CD4-positive, alpha-beta memory T cell (primary cell): ENCODE measurements around the gene MIOS. TPM values are rescaled to one million over a fixed set of nuclear protein-coding genes. Genes with fewer than 3 reads are reported as not detected.
A peak's percentile ranks its signal among the peaks of the same experiment; 100 is the strongest.
"Not testable (repeated sequence)": the region's sequence is repeated elsewhere in the genome, so short reads cannot be mapped to it uniquely, and the experiment has no call there.

Experiments
- CTCF ChIA-PET: fragments of 350-600 bp; sonication (Branson Sonifier 250); formaldehyde crosslinking; loops from one replicate; lab custom pipeline; 2021; ENCODE audit warnings: inconsistent platforms; ENCODE audit not compliant: partially characterized antibody; lab: Charles Lee
- POLR2A ChIA-PET: fragments of 350-600 bp; sonication (Branson Sonifier 250); formaldehyde crosslinking; loops from one replicate; lab custom pipeline; 2021; ENCODE audit not compliant: partially characterized antibody; lab: Charles Lee
- DNase-seq, 5 donors: peaks; one replicate each; pipeline versions ENCODE4 v3.0.0 to v3.0.0-alpha.2; 2020 to 2022; ENCODE audit warnings: mixed read lengths in 1 of 5
- H3K27ac ChIP-seq: one replicate; pipeline ENCODE4 v1.7.0; 2013; ENCODE audit warnings: low read depth, low read length
- H3K27me3 ChIP-seq: 2 replicates; pipeline ENCODE4 v1.7.0; 2013; ENCODE audit warnings: mild to moderate bottlenecking, low read length, moderate library complexity; ENCODE audit not compliant: insufficient read depth
- H3K36me3 ChIP-seq: 2 replicates; pipeline ENCODE4 v1.7.0; 2013; ENCODE audit warnings: mild to moderate bottlenecking, low read length, moderate library complexity; ENCODE audit not compliant: insufficient read depth
- H3K4me1 ChIP-seq: 2 replicates; pipeline ENCODE4 v1.7.0; 2013; ENCODE audit warnings: mild to moderate bottlenecking, low read length, moderate library complexity; ENCODE audit not compliant: insufficient read depth
- H3K4me3 ChIP-seq, 2 donors: one replicate each; pipeline ENCODE4 v1.7.0; 2013; ENCODE audit warnings: low read length in 2 of 2, mild to moderate bottlenecking in 1 of 2
- H3K9me3 ChIP-seq, 2 donors: one replicate each; pipeline ENCODE4 v1.7.0; 2013; ENCODE audit warnings: low read length in 2 of 2, control low read depth in 1 of 2; ENCODE audit not compliant: control insufficient read depth in 1 of 2
- H3K27ac Mint-ChIP-seq, 7 donors: one replicate each; pipeline ENCODE4 v1.8.0; 2020 to 2021; ENCODE audit warnings: mixed read lengths in 7 of 7, mild to moderate bottlenecking in 6 of 7, inconsistent platforms in 3 of 7, moderate library complexity in 3 of 7
- H3K27me3 Mint-ChIP-seq, 2 donors: one replicate each; pipeline ENCODE4 v1.8.0; 2020 to 2021; ENCODE audit warnings: mixed read lengths in 2 of 2
- H3K36me3 Mint-ChIP-seq, 2 donors: one replicate each; pipeline ENCODE4 v1.8.0; 2020 to 2021; ENCODE audit warnings: mixed read lengths in 2 of 2, inconsistent platforms in 1 of 2, mild to moderate bottlenecking in 1 of 2
- H3K4me1 Mint-ChIP-seq, 4 donors: one replicate each; pipeline ENCODE4 v1.8.0; 2020 to 2021; ENCODE audit warnings: mixed read lengths in 4 of 4, mild to moderate bottlenecking in 1 of 4
- H3K4me3 Mint-ChIP-seq, 8 donors: one replicate each; pipeline ENCODE4 v1.8.0; 2020 to 2021; ENCODE audit warnings: mixed read lengths in 8 of 8, mild to moderate bottlenecking in 7 of 8, moderate library complexity in 6 of 8, inconsistent platforms in 3 of 8
- H3K9me3 Mint-ChIP-seq, 8 donors: one replicate each; pipeline ENCODE4 v1.8.0; 2020 to 2021; ENCODE audit warnings: mixed read lengths in 8 of 8, mild to moderate bottlenecking in 5 of 8, inconsistent platforms in 3 of 8, moderate library complexity in 1 of 8
- intact Hi-C: fragments of 100-400 bp; cut with micrococcal nuclease; formaldehyde crosslinking; loops from one replicate; pipeline ENCODE4 v1.15.1; 2023
- polyA plus RNA-seq, 2 donors: library from polyadenylated mRNA; unstranded; fragments of 300-500 nt; fragmentation: Illumina TruSeq; gene quantifications; one replicate each; pipeline ENCODE4 v1.2.3, GENCODE V29; 2021
- total RNA-seq, 2 experiments: library from RNA; stranded (reverse); gene quantifications; one replicate each; pipeline ENCODE4 v1.2.3, GENCODE V29; 2021

The MIOS gene
- total and polyA plus RNA-seq, 4 experiments from 2014 or later, result 15.5 to 25.1 (median 19.6) TPM

DNA sequence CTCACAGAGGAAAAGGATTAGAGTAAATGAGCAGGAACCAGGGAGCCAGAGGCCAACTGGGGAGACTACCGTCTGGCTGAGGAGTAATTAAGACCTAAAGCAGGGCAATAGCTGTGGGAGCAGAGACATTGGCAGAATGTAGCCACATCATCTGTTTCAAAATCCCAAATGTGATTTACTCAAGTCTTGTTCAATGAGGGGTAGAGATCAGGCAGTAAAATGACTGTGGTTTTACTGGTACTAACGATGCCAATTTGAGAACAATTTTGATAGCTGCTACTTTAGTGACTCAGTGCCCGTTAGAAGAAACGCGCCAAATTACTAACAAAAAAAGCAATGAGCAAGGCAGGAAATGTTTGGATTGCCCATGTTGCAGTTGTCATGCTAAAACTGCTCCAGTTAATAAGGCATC, 12.7 kb upstream of the MIOS start:
- Histone ChIP-seq H3K4me1 (no peaks in the 10 kb centered on the region), H3K9me3 (no peaks in the 10 kb centered on the region), H3K27ac (no peak overlapping the region), H3K4me3 (no peak overlapping the region), H3K36me3 (no peaks in the 10 kb centered on the region), H3K27me3 (no peaks in the 10 kb centered on the region)
- Mint-ChIP-seq H3K4me3 (no peak overlapping the region), H3K36me3 (peaks cover 7 to 18% of the 10 kb centered on the region in 2 donors), H3K4me1 (no peaks in the 10 kb centered on the region), H3K27me3 (peaks cover 0 to 2% of the 10 kb centered on the region in 2 donors), H3K27ac (no peak overlapping the region), H3K9me3 (peaks cover 0 to 15% (median 8%) of the 10 kb centered on the region in 8 donors)
- intact Hi-C loops, result no loop called here
- CTCF ChIA-PET, result no interaction called here
- POLR2A ChIA-PET, result no interaction called here
- DNase-seq, result no peak

DNA sequence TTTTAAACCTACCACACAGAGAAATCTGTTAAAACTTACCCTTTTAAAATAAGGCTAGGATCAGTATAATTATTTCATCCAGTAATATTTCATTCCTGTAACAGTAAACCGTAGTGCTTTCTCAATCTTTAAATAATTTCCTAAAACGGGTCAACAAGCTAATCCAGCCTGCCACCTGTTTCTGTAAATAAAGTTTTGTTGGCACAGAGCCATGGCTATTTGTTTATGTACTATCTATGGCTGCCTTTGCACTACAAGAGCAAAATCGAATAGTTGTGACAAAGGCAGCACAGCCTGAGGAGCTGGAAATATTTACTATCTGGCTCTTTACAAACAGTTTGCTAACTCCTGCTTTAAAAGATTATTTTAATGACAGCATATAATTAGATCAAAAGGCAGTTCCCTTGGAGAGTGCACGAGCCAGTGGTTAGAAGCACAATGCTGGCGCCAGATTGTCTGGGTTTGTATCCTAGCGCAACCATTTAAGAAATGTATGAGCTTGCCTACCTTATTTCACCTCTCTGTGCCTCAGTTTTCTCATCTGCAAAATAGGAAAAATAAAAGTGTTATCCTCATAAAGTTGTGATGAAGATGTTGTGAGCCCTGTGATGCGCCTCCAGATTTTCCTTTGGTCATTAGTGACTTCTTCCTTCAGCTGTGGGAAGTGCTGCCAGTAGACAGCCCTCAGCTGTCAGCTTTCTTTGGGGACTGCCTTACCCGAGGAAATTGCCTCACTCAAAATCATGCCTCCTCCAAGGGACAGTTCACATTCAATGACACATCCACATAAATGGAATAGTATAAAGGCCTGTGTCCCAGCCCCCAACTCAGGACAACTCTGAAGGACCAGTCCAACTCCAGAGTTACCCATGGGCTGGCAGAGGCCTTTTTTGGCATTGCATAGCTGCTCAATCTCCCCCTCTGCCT, 11.8 kb upstream of the MIOS start:
- no peak overlapping the region for H3K4me3 Mint-ChIP-seq
- Histone ChIP-seq H3K4me3 (no peak overlapping the region), H3K4me1 (no peaks in the 10 kb centered on the region), H3K27ac (no peak overlapping the region), H3K9me3 (no peaks in the 10 kb centered on the region), H3K27me3 (no peaks in the 10 kb centered on the region), H3K36me3 (no peaks in the 10 kb centered on the region)
- peaks cover 1 to 2% of the 10 kb centered on the region in 2 donors for H3K27me3 Mint-ChIP-seq
- no peak for DNase-seq
- ChIA-PET POLR2A (interaction anchor here (0.6 kb wide), 1 partner anchor 91 kb away, joined by 4 read pairs; no protein-coding TSS in a partner anchor), CTCF (interaction anchor here (1.0 kb wide), 1 partner anchor 452 kb away, joined by 3 read pairs; no protein-coding TSS in a partner anchor)
- peaks cover 3 to 21% (median 10%) of the 10 kb centered on the region in 8 donors for H3K9me3 Mint-ChIP-seq
- no peak overlapping the region for H3K27ac Mint-ChIP-seq
- peaks cover 11 to 27% of the 10 kb centered on the region in 2 donors for H3K36me3 Mint-ChIP-seq
- intact Hi-C loops, result no loop called here
- H3K4me1 Mint-ChIP-seq, result no peaks in the 10 kb centered on the region

DNA sequence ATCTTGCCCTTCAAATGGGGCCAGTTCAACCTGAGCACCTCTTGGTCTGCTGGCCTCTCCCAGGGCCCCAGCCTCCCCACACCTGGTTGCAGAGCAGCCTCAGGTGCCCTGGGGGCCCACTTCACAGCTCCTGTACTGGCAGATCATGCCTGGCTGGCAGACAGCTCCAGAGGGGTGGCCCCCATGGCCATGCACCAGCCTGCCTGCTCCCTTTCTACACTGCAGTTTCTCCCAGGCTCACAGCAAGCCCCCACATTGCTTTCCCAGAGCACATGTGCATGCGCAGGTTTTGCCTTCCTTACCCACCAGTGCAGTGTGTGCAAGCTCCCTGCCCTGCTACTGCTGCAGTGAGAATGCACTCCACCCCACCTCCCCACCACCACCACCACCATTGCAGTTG, 9.8 kb upstream of the MIOS start:
- no peak overlapping the region for H3K4me3 ChIP-seq
- no peaks in the 10 kb centered on the region for H3K36me3 ChIP-seq
- H3K4me1 ChIP-seq, result no peaks in the 10 kb centered on the region
- H3K27ac Mint-ChIP-seq, result no peak overlapping the region
- no peak for DNase-seq
- no peak overlapping the region for H3K4me3 Mint-ChIP-seq
- H3K27ac ChIP-seq, result no peak overlapping the region
- H3K27me3 Mint-ChIP-seq, result peaks cover 1 to 2% of the 10 kb centered on the region in 2 donors
- peaks cover 3 to 21% (median 10%) of the 10 kb centered on the region in 8 donors for H3K9me3 Mint-ChIP-seq
- no peaks in the 10 kb centered on the region for H3K27me3 ChIP-seq
- intact Hi-C loops, result no loop called here
- peaks cover 14 to 29% of the 10 kb centered on the region in 2 donors for H3K36me3 Mint-ChIP-seq
- H3K4me1 Mint-ChIP-seq, result peaks cover 0 to 3% (median 0%) of the 10 kb centered on the region in 4 donors
- H3K9me3 ChIP-seq, result no peaks in the 10 kb centered on the region
- CTCF ChIA-PET, result no interaction called here
- POLR2A ChIA-PET, result no interaction called here

DNA sequence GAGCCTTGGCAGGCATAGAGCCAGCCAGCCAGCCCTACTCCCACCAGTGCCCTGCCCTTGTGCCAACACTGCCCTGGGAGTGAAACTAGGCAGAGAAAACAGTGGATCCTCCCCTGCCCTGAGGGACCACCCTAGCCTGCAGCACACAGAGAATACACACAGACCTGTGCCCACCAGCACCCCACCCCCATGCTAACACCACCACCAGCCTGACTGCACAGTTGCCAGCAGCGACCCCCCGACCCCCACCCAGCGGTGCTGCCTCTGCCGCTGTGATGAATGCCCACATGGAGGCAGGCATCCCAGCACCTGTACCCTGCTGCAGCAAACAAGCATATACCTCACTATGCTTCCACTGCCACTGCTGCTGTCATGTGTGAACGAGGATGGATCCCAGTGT, 9.4 kb upstream of the MIOS start:
- intact Hi-C loops, result no loop called here
- Histone ChIP-seq H3K4me1 (no peaks in the 10 kb centered on the region), H3K4me3 (no peak overlapping the region), H3K9me3 (no peaks in the 10 kb centered on the region), H3K27me3 (no peaks in the 10 kb centered on the region), H3K36me3 (no peaks in the 10 kb centered on the region), H3K27ac (no peak overlapping the region)
- H3K27ac Mint-ChIP-seq, result no peak overlapping the region
- H3K4me1 Mint-ChIP-seq, result peaks cover 0 to 3% (median 0%) of the 10 kb centered on the region in 4 donors
- DNase-seq, result no peak
- POLR2A ChIA-PET, result no interaction called here
- H3K36me3 Mint-ChIP-seq, result peaks cover 14 to 29% of the 10 kb centered on the region in 2 donors
- CTCF ChIA-PET, result no interaction called here
- peaks cover 3 to 21% (median 10%) of the 10 kb centered on the region in 8 donors for H3K9me3 Mint-ChIP-seq
- peak overlapping the region in 1 of 8 donors; percentile 43 for H3K4me3 Mint-ChIP-seq
- H3K27me3 Mint-ChIP-seq, result peaks cover 1 to 2% of the 10 kb centered on the region in 2 donors

DNA sequence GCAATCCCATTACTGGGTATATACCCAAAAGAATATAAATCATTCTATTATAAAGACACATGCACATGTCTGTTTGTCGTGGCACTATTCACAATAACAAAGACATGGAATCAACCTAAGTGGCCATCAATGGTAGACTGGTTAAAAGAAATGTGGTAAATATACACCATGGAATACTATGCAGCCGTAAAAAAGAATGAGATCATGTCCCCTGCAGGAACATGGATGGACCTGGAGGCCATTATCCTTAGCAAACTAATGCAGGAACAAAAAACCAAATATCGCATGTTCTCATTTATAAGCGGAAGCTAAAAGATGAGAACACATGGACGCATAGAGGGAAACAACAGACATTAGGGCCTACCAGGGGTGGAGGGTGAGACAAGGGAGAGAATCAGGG, 5.1 kb upstream of the MIOS start:
- H3K4me1 Mint-ChIP-seq, H3K27me3 Mint-ChIP-seq, H3K36me3 ChIP-seq, H3K27ac Mint-ChIP-seq, intact Hi-C loops, POLR2A ChIA-PET, H3K27me3 ChIP-seq, H3K27ac ChIP-seq, DNase-seq, H3K4me3 Mint-ChIP-seq, H3K4me3 ChIP-seq, CTCF ChIA-PET, H3K9me3 ChIP-seq: not testable (repeated sequence)
- H3K9me3 Mint-ChIP-seq, result peaks cover 3 to 21% (median 10%) of the 10 kb centered on the region in 8 donors
- H3K36me3 Mint-ChIP-seq, result peaks cover 14 to 23% of the 10 kb centered on the region in 2 donors
- H3K4me1 ChIP-seq, result peaks cover 16% of the 10 kb centered on the region

DNA sequence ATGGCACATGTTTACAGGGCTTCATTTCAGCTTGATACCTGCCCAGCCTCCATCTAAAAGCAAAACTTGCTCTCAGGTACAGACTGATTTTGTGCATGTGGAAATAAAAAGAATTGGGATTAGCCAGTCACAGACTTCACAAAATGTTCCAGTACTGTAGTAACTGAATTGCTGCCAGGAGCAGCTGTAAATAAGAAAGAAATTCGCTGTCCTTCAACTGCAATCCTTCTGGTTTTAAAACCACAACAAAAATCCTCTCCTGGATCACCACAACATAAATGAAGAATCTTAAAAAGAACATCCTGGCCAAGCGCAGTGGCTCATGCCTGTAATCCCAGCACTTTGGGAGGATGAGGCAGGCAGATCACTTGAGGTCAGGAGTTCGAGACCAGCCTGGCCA, 3.9 kb upstream of the MIOS start:
- H3K4me1 Mint-ChIP-seq, result peaks cover 3 to 10% (median 5%) of the 10 kb centered on the region in 4 donors
- H3K36me3 Mint-ChIP-seq, result peaks cover 15 to 19% of the 10 kb centered on the region in 2 donors
- peaks cover 3 to 17% (median 10%) of the 10 kb centered on the region in 8 donors for H3K9me3 Mint-ChIP-seq
- ChIA-PET CTCF (no interaction called here), POLR2A (no interaction called here)
- H3K27ac Mint-ChIP-seq, result no peak overlapping the region
- no peak overlapping the region for H3K4me3 Mint-ChIP-seq
- intact Hi-C loops, result no loop called here
- no peaks in the 10 kb centered on the region for H3K36me3 ChIP-seq
- no peak for DNase-seq
- H3K27ac ChIP-seq, result no peak overlapping the region
- H3K4me1 ChIP-seq, result peaks cover 19% of the 10 kb centered on the region
- peaks cover 0 to 1% of the 10 kb centered on the region in 2 donors for H3K27me3 Mint-ChIP-seq
- no peak overlapping the region for H3K4me3 ChIP-seq
- H3K27me3 ChIP-seq, result no peaks in the 10 kb centered on the region
- no peaks in the 10 kb centered on the region for H3K9me3 ChIP-seq

DNA sequence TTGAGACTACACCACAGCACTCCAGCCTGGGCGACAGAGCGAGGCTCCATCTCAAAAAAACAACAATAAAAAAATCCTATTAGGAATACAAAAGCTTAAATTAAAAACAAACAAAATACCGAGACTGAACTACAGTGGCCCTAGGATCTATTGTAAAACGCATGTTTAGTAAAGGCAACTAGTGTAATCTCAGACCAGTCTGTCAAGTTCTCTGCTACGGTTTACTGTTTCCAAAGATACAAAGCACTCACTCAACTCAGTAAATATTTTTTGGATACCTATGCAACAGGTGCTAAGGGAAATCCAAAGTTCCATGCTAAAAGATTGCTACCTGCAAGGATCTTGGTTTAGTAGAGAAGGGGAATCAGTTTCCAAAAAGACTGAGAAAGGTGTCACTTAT, 3.4 kb upstream of the MIOS start:
- Histone ChIP-seq H3K4me1 (peaks cover 24% of the 10 kb centered on the region), H3K36me3 (no peaks in the 10 kb centered on the region), H3K4me3 (no peak overlapping the region), H3K9me3 (no peaks in the 10 kb centered on the region), H3K27ac (no peak overlapping the region), H3K27me3 (no peaks in the 10 kb centered on the region)
- H3K4me1 Mint-ChIP-seq, result peaks cover 8 to 14% (median 11%) of the 10 kb centered on the region in 4 donors
- peak overlapping the region in 1 of 7 donors; percentile 13 for H3K27ac Mint-ChIP-seq
- ChIA-PET POLR2A (interaction anchor here (1.5 kb wide), 1 partner anchor 77 kb away, joined by 3 read pairs; the partner anchor contains the start of gene UMAD1), CTCF (interaction anchor here (1.2 kb wide), 1 partner anchor 381 kb away, joined by 3 read pairs; no protein-coding TSS in a partner anchor)
- H3K9me3 Mint-ChIP-seq, result peaks cover under 1 to 14% (median 9%) of the 10 kb centered on the region in 8 donors
- peaks cover 13 to 18% of the 10 kb centered on the region in 2 donors for H3K36me3 Mint-ChIP-seq
- intact Hi-C loops, result no loop called here
- peaks cover 0 to 1% of the 10 kb centered on the region in 2 donors for H3K27me3 Mint-ChIP-seq
- H3K4me3 Mint-ChIP-seq, result no peak overlapping the region
- no peak for DNase-seq
